Activated CD4-positive, alpha-beta T cell treated with anti-CD3 and anti-CD28 coated beads for 24 hours (primary cell): ENCODE data around the gene TTC31.
"Not testable (repeated sequence)": the region's sequence is repeated elsewhere in the genome, so short reads cannot be mapped to it uniquely, and the experiment has no call there.

Experiments
- DNase-seq, 2 donors: peaks; one replicate each; pipeline ENCODE4 v3.0.0-alpha.2; 2020; ENCODE audit warnings: low read depth in 2 of 2

TTC31 gene

GRCh38 chr2:74482801-74483674 is at the start of gene TTC31, which contains the start of gene CCDC142:
TSS of gene TTC31 (plus strand) at chr2:74483081. CDS start at chr2:74483096, 15 bp downstream.
TSS of gene CCDC142 (minus strand) at chr2:74482998. CDS start at chr2:74482837, 161 bp downstream.
- peak; percentile 83 to 90 for DNase-seq

DNA sequence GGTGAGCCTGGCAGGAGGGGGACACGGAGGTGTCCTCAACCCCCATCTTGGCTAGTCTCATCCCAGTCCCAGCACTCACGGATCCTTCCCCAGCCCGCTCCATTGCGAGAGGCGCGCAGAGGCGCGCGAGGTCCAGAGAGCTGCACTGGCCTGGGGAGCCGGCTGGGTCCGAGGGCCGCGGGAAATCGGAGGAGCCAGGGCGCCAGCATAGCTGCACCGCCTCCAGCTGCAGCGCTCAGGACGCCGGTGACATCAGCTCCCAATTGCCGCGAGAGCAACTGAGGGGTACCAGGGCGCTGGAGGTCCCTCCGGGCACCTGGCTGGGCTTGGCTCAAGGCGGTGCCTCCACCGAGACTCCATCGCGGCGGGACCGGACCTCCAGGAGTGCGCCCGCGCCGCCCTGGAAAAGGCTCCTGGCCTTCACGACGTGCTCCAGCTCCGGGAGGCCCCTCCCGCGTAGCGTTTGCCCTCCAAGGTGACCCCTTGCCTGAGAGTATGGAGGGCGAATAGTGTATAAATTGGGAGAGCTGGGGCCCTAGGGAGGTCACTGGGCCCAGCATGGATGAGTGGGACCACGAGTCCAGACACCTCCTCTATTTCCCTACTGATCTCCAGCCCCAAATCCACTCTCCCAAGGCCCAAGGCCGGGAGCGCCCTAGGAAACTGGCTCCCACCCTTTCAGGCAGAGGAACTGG is 46.6 kb upstream of the TTC31 start:
- no peak for DNase-seq

DNA sequence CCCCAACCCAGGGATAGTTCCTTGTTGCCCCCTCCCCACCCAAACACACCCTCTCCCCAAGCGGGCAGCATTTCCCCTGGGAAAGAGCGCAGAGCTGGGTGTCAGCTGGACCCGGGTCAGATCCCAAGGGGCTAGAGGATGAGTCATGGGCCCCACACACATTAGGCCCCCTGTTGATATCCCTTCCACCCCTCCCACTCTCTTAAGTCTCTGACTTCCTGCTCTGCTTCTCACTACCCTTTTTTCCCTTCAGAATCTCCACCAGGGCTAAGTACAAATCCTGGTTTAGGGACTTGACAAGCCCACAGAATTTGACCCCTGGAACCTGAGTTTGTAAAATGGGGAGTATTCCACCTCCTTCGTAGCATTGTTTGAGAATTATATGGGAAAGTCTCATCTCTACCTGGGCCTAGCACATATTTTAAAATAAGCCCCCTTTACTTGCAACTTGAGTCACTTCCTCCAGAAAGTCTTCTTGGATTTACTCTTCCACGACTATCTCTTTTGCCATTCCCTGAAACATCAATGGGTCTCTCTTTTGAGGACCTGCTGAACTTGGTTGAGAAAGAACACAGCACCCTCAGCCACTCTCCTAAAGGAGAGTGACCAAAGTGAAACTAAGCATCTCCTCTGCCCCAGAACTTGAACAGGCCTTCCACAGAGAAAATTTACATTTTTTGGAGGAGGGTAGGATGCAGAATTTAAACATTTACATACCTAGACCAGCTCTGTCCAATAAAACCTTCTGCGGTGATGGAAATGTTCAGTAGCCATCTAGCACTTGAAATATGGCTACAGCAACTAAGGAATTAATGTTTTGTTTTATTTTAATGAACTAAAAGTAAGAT is 45.8 kb upstream of the TTC31 start:
- no peak for DNase-seq

DNA sequence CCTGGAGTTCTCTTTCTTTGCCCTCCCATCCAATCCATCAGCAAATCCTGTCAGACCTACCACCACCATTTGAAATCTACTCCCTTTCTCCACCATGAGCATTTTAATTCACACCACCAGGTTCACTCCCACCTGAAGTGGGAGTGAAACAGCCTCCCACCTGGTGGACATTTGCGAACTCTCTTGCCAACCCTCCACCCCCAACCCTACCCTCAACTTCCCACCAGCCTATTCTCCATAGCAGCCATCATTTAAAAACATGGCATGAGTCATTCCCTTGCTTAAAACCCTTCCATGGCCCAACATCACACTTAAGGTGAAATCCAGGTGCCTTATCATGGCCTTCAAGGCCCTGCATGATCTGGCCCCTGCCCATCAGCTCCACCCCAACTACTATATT is 44.6 kb upstream of the TTC31 start:
- no peak for DNase-seq

GRCh38 chr2:74439373-74439772 is 43.5 kb upstream of the TTC31 start:
- DNase-seq: no peak

- DNase-seq: no peak
Observed at GRCh38 chr2:74439803-74440377, 43.0 kb upstream of the TTC31 start.

GRCh38 chr2:74440378-74441169 is 42.3 kb upstream of the TTC31 start:
- DNase-seq: peak in 1 of 2 donors; percentile 40

DNA sequence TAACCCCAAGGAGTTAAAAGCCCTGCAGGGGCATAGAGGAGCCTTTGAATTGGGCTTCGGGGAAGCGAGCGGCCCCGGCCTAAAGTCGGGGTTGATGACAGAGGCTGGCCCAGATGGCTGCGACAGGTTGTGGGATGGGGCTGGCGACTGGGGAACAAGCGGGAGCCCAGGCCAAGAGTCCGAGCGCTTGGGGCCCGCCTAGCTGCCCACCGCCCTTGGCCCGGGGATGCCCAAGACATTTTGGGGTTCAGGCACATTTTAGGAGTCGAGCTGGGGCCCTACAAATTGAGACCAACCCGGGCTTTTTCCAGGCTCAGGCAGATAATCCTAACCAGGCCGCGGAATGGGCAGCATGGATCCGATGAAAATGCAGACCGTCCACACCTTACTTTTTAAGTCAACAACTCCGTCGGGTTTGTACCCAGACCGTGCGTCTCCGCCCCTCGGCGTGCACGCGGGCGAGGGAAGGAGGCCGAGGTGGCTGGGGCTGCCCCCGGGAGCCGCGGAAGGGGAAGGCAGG is 41.7 kb upstream of the TTC31 start:
- no peak for DNase-seq

- DNase-seq: no peak
Observed at GRCh38 chr2:74441690-74442482, 41.0 kb upstream of the TTC31 start, which contains the start of gene RTKN. TSS of gene RTKN (minus strand) at chr2:74441937. CDS start at chr2:74441816, 121 bp downstream.

GRCh38 chr2:74442483-74443297 is 40.2 kb upstream of the TTC31 start:
- not testable (repeated sequence) for DNase-seq

- DNase-seq: no peak
Observed at GRCh38 chr2:74444498-74445318, 38.2 kb upstream of the TTC31 start.

- no peak for DNase-seq
Observed at GRCh38 chr2:74447230-74447999, 35.5 kb upstream of the TTC31 start.

DNA sequence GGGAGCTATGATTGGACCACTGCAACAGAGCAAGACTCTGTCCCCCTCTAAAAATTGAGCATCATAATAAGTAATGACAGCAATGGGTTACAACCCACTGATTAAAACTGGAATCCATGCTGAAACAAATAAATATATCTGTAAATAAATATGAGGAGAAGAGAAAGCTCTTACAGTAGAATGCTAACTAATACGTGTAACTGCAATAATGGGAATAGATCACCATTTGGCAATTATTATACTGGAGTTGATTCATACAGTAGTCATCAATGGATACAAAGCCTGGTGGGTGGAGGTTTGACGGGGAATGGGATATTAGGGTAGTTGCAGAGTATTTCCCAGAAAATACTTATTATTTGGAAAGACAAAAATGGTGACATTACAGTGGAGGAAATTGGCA is 34.1 kb upstream of the TTC31 start:
- no peak for DNase-seq

DNA sequence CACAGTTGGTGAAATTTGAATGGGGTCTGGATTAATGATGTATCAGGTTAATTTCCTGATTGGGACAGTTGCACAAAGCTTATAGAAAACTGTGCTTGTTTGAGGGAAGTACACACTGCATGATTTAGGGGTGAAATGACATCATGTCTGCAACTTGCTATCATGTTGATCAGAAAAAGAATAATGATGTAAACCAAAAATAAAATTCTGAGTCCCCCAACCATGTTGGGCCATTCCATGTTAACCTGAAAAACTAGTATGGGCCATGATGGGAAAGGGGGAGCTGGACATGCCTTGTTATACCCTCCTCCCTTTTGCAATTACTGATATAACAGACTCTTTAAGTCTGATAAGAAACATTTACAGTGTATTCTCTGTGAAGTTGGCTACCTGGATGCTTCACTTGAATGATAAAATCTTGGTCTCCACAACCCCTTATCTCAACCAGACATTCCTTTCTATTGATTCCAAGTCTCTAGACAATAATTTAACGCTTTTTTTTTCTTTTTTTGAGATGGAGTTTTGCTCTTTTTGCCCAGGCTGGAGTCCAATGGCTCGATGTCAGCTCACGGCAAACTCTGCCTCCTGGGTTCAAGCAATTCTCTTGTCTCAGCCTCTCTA is 32.2 kb upstream of the TTC31 start:
- DNase-seq: no peak

GRCh38 chr2:74454654-74455511 is 28.0 kb upstream of the TTC31 start, which contains the start of gene INO80B:
TSS of gene INO80B (plus strand) at chr2:74455087. CDS start at chr2:74455117, 30 bp downstream.
- DNase-seq: peak; percentile 94 to 95
